Activated gamma-delta T cell (primary cell): ENCODE measurements around the gene HRAS.
A peak's percentile ranks its signal among the peaks of the same experiment; 100 is the strongest.

Source experiments
- DNase-seq: peaks from one replicate; lab custom pipeline; 2025; lab: John Stamatoyannopoulos, UW

The HRAS gene

DNA sequence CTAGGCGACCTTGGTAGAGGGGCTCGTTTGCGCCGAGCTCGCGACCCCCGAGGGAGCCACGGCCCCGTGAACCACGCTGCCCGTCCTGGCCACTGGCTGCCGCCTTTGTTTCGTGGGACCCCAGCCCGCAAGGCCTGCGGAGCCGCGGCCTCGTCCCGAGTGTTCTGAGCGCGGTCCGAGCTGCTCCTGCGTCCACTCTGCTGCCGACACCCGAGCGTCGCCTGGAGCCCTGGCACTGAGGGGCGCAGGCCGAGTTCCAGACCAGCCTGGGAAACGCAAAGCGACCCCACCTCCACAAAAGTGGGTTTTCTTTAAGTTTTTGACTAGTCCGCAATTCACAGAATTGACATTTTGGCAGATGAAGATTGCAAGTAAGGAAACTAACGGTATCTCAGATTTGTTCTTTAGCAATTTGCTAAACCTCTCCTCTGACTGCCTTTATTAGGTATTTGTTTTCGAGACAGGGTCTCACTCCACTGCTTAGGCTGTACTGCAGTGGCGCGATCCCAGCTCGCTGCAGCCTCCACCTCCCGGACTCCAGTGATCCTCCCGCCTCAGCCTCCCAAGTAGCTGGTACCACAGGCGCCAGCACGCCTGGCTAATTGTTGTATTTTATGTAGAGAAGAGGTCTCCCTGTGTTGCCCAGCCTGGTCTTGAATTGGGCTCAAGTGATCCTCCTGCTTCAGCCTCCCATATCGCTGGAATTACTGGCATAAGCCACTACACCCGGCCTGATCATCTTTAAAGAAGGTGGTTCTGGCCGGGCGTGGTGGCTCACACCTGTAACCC is 27.5 kb downstream of the HRAS start:
- no peak for DNase-seq

DNA sequence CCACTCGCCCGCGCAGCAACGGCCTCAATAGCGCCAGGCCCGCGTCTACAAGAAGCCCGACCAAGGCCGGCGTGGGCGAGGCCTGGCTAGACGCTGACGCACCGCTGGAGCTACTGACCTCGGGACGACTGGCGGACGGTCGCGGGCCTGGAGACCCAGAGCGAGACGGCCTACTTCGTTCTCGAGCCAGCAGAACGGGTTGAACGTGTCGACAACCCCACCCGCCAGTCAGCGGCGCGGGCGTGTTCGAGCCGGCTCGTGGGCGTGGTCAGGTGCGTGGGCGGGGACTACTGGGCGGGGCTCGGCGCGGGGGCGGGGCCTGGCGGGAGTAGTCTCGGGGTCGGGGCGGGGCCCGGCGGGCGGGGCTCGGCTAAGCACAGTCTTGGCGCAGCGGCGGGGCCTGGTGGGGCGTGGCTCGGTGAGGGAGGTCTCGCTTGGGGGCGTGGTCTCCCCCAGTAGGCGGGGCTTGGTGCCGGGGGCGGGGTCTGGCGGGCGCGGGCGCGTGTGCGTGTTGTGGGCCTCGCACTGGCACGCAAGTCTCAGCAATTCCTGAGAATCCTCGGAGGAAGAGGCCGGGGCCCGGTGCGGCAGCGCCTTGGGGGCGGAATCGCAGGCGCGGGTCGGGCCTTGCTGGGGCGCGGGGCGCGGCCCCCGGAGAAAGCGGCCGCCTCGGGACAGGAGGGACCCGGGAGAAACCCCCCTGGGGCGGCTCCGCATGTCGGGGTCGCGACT is 28.2 kb downstream of the HRAS start, which contains the start of gene RNH1:
TSS of gene RNH1 (minus strand) at position 248 of the 732 bp plus-strand sequence. CDS start 5,080 bp downstream, outside the sequence.
- peak; percentile 99 for DNase-seq

- DNase-seq = peak; percentile 98
Observed at GRCh38 chr11:506238-506994, 29.0 kb downstream of the HRAS start.

- no peak for DNase-seq
Observed at GRCh38 chr11:504994-505344, 30.4 kb downstream of the HRAS start.

- no peak for DNase-seq
Observed at GRCh38 chr11:504053-504993, 31.1 kb downstream of the HRAS start.

- no peak for DNase-seq
Observed at GRCh38 chr11:503179-503981, 32.0 kb downstream of the HRAS start.

DNA sequence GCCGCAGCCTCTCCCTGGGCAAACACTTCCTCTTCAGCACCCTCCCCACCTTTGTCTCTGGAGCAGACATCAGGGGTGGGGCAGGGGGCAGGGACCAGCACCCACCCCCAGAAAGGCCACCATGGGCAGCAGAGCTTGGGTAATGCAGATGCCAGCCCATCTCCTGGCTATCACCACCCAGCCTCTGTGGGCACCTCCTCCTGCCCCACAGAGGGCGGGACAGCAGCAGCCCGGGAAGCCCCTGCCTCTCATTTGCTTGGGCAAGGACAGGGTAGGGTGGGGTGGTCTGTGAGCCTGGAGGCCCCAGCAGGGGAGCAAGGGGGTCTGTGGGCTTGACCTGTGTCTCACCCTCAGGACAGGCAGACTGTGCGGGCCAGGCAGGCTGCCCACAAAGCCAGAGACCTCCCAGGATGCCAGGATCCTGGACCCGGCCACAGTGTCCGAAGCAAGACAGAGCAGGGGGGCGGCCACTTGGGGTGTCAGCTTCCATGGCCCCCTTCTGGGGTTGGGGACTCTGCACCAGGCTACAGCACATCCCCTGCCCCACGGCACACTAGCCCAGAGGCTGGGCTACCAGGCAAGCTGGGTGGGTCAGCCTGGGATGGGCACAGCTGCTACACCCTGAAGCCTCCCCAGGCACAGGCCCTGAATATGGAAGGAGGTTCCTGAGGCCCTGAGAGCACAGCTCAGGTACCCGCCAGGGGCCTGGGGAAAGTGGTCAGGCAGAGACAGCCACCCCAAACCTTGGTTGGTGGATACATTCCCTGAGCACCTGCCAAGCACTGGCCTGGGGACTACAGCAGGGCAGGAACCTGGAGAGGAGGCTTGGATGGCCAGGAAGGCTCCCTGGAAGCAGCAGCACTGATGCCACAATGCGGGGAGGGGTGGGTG is 32.8 kb downstream of the HRAS start:
- DNase-seq = no peak

GRCh38 chr11:501683-502287 is 33.6 kb downstream of the HRAS start:
- DNase-seq = no peak

DNA sequence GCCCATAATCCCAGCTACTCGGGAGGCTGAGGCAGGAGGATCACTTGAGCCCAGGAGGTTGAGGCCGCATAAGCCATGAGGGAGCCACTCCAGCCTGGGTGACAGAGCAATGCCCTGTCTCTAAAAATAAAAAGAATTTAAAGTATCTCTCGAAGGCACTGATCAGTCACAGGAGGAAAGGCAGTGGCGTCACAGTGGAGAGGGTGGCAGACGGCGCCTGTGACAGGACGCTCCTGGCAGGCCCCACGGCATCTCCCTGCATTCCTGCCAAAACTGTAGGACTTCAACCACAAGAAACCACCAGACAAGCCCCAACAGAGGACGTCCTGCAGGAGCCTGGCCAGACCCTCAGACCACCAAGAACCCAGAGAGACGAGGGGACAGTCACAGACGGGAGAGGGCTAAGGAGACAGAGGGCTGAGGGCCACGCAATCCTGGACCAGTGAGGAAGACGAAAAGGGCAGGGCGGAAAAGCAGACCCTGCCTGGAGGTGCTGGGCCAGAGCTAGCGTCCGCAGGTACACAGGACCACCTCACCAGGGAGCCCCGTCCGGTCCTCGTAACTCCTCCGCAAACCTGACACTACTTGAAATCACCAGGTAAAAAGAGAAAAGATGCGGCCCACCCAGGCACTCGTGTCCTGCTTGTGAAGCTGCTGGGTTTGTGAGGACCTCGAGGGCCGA is 34.2 kb downstream of the HRAS start:
- no peak for DNase-seq

GRCh38 chr11:499201-500076 is 35.9 kb downstream of the HRAS start:
- no peak for DNase-seq

DNA sequence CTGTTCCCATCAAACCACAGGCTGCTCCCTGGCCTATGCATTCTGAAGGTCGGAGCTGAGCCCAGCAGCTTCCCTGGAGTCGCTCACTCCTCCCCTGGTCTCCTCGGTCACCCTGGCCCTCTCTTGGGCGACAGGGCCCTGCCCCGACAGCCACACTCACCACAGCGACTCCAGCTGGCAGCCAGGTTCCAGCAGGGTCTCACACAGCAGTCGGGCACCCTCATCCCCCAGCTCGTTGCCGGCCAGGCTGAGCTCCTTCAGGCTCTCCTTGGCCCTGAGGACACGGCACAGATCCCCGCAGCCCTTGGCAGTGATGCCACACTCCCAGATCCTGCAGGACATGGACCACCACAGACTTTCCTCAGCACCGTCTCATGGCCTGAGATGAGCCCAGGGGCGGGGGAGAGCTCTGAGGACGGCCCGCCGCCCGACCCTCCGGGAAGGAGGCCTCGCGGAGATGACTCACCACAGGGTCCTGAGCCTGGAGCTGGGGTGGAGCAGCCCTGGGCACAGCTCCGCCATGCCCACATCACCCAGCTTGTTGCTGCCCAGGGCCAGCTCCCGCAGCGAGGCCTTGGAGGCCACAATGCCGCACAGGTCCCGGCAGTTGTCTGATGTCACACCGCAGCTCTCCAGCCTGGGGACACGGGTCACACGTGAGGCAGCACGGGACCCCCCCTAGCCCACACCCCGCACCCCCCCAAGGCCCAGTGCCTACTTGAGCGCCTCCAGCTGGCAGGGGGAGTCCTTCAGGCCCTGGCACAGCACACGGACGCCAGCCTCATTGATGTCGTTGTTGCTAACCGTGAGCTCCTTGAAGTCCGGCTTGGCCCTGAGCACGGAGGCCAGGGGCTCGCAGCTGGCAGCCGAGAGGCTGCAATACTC is 36.8 kb downstream of the HRAS start:
- DNase-seq = no peak

DNA sequence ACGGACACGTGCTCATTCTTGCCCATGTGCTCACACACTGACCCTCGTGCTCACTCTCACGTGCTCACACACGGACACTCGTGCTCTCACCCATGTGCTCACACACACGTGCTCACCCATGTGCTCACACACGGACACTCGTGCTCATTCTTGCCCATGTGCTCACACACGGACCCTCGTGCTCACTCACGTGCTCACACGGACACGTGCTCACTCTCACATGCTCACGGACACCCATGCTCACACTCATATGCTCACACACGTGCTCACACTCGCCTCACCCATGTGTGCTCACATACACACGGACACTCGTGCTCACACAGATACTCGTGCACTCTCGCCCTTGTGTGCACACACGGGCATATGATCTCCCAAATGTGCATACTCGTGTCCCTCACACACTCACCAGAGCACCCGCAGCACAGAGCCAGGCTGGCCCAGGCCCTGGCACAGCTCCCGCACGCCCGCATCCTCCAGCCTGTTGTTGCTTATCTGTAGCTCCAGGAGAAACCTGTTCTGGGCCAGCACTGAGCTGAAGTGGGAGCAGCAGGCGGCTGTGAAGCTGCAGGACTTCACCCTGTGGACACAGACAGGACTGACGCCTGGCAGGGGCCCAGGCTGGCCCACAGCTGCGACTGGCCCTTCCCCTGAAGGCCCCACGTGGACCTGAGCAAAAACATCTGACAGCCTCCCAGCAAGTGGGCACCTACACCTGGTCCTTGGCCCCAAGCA is 37.6 kb downstream of the HRAS start:
- no peak for DNase-seq

- no peak for DNase-seq
Observed at GRCh38 chr11:496834-497564, 38.4 kb downstream of the HRAS start.

DNA sequence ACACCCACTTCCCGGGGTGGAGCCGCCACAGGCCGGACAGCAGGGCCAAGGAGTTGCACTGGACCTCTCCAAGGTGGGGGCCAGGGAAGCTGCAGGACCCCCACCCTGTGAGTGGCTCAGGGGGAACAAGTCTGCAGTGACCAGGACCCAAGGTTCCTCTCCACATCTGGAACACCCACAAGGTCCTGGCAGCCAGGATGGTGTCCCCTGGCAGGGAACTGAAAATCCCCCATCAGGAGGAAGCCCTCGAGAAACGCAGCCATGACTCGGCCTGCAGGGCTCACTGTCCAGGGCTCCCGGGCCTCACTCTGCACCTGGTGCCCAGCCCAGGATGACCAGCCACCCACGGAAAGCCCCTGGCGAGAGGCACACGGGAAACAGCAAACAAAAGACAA is 39.8 kb downstream of the HRAS start:
- DNase-seq = no peak
